SK-N-SH treated with all-trans-retinoic acid at 6 μM for 48 hours (cell line): Measurements from ENCODE around the gene CLDN3.
A peak's percentile ranks its signal among the peaks of the same experiment; 100 is the strongest.
"Not testable (repeated sequence)": the region's sequence is repeated elsewhere in the genome, so short reads cannot be mapped to it uniquely, and the experiment has no call there.

Experiments used
- ATAC-seq: fragments of 200-7000 bp; cut with Tn5 transposase; 3 replicates; pipeline ENCODE4 v1.9.1; 2020; ENCODE audit warnings: mild to moderate bottlenecking, moderate library complexity
- ARNTL ChIP-seq: fragments of 450-650 bp; formaldehyde crosslinking; IDR thresholded peaks from 2 replicates; pipeline ENCODE4 v1.5.0; 2020; ENCODE audit warnings: low read depth, mild to moderate bottlenecking, moderate library complexity, borderline replicate concordance
- BACH2 ChIP-seq: fragments of 250-450 bp; sonication (Bioruptor Pico); IDR thresholded peaks from 2 replicates; pipeline ENCODE4 v1.9.0; 2021; ENCODE audit warnings: mild to moderate bottlenecking, borderline replicate concordance
- CREB5 ChIP-seq: fragments of 250-450 bp; sonication (Bioruptor Pico); IDR thresholded peaks from 2 replicates; pipeline ENCODE4 v1.5.1; 2020; ENCODE audit warnings: low read depth, mild to moderate bottlenecking, moderate library complexity
- CSDC2 ChIP-seq: fragments of 250-450 bp; sonication (Bioruptor Pico); IDR thresholded peaks from 2 replicates; pipeline ENCODE4 v1.5.0; 2020; ENCODE audit warnings: mild to moderate bottlenecking, moderate library complexity
- CSRNP3 ChIP-seq: fragments of 250-450 bp; sonication (Bioruptor Pico); IDR thresholded peaks from 2 replicates; pipeline ENCODE4 v1.5.1; 2021; ENCODE audit warnings: mild to moderate bottlenecking, moderate library complexity
- ESRRG ChIP-seq: fragments of 250-450 bp; sonication (Bioruptor Pico); IDR thresholded peaks from 2 replicates; pipeline ENCODE4 v1.6.1; 2021; ENCODE audit warnings: mild to moderate bottlenecking
- GLIS3 ChIP-seq: fragments of 250-450 bp; sonication (Bioruptor Pico); IDR thresholded peaks from 2 replicates; pipeline ENCODE4 v1.5.0; 2020; ENCODE audit warnings: mild to moderate bottlenecking, moderate library complexity
- PATZ1 ChIP-seq: fragments of 250-450 bp; sonication (Bioruptor Pico); IDR thresholded peaks from 2 replicates; pipeline ENCODE4 v1.8.0; 2020; ENCODE audit warnings: mild to moderate bottlenecking, moderate library complexity, borderline replicate concordance
- POU6F1 ChIP-seq: fragments of 250-450 bp; sonication (Bioruptor Pico); IDR thresholded peaks from 2 replicates; pipeline ENCODE4 v1.8.0; 2021; ENCODE audit warnings: low read depth, mild to moderate bottlenecking, moderate library complexity, borderline replicate concordance
- PPARA ChIP-seq: fragments of 250-450 bp; sonication (Bioruptor Pico); IDR thresholded peaks from 2 replicates; pipeline ENCODE4 v1.5.0; 2020; ENCODE audit warnings: mild to moderate bottlenecking, borderline replicate concordance
- RARB ChIP-seq: fragments of 250-450 bp; sonication (Bioruptor Pico); IDR thresholded peaks from 2 replicates; pipeline ENCODE4 v1.8.0; 2021; ENCODE audit warnings: mild to moderate bottlenecking, moderate library complexity
- SNAI2 ChIP-seq: fragments of 250-450 bp; sonication (Bioruptor Pico); IDR thresholded peaks from 2 replicates; pipeline ENCODE4 v1.5.0; 2020; ENCODE audit warnings: mild to moderate bottlenecking, moderate library complexity
- TCF4 ChIP-seq: fragments of 250-450 bp; sonication (Bioruptor Pico); IDR thresholded peaks from 2 replicates; pipeline ENCODE4 v1.8.0; 2021; ENCODE audit warnings: mild to moderate bottlenecking, moderate library complexity, borderline replicate concordance
- TOX ChIP-seq: fragments of 250-450 bp; sonication (Bioruptor Pico); IDR thresholded peaks from 2 replicates; pipeline ENCODE4 v1.8.0; 2021; ENCODE audit warnings: mild to moderate bottlenecking, moderate library complexity, borderline replicate concordance
- TSHZ2 ChIP-seq: fragments of 250-450 bp; sonication (Bioruptor Pico); IDR thresholded peaks from 2 replicates; pipeline ENCODE4 v1.5.0; 2020; ENCODE audit warnings: mild to moderate bottlenecking, moderate library complexity
- ZC3H10 ChIP-seq: fragments of 250-450 bp; sonication (Bioruptor Pico); IDR thresholded peaks from 2 replicates; pipeline ENCODE4 v1.5.1; 2021; ENCODE audit warnings: mild to moderate bottlenecking, moderate library complexity
- ZFP3 ChIP-seq: fragments of 250-450 bp; sonication (Bioruptor Pico); IDR thresholded peaks from 2 replicates; pipeline ENCODE4 v1.5.0; 2020; ENCODE audit warnings: mild to moderate bottlenecking, moderate library complexity
- ZFP30 ChIP-seq: fragments of 450-650 bp; formaldehyde crosslinking; IDR thresholded peaks from 2 replicates; pipeline ENCODE4 v1.5.0; 2022; ENCODE audit warnings: mild to moderate bottlenecking, moderate library complexity
- ZNF565 ChIP-seq: fragments of 450-650 bp; formaldehyde crosslinking; conservative IDR thresholded peaks from 2 replicates; pipeline ENCODE4 v1.5.0; 2020; ENCODE audit warnings: low read depth, mild to moderate bottlenecking, moderate library complexity
- ZNF70 ChIP-seq: fragments of 450-650 bp; formaldehyde crosslinking; IDR thresholded peaks from 2 replicates; pipeline ENCODE4 v1.5.0; 2020; ENCODE audit warnings: mild to moderate bottlenecking, moderate library complexity
- ZNF8 ChIP-seq: fragments of 450-650 bp; formaldehyde crosslinking; IDR thresholded peaks from 2 replicates; pipeline ENCODE4 v1.5.0; 2020; ENCODE audit warnings: mild to moderate bottlenecking, moderate library complexity

CLDN3 gene

GRCh38 chr7:73722785-73723184, 47.3 kb downstream of the CLDN3 start:
- TF ChIP-seq ZNF70 (CRISPR knock-in tag) (no peak), TCF4 (CRISPR knock-in tag) (no peak), CSDC2 (no peak), POU6F1 (CRISPR knock-in tag) (no peak), BACH2 (no peak), GLIS3 (no peak), ARNTL (no peak), PATZ1 (CRISPR knock-in tag) (no peak), ZNF565 (CRISPR knock-in tag) (no peak), TSHZ2 (CRISPR knock-in tag) (no peak), TOX (CRISPR knock-in tag) (no peak), CSRNP3 (CRISPR knock-in tag) (no peak), ZFP30 (CRISPR knock-in tag) (no peak), RARB (no peak), CREB5 (CRISPR knock-in tag) (no peak), SNAI2 (CRISPR knock-in tag) (no peak), ZFP3 (CRISPR knock-in tag) (no peak), ZNF8 (CRISPR knock-in tag) (no peak), ESRRG (CRISPR knock-in tag) (no peak)
- TF ChIP-seq, all 23 proteins: peak for 0
- no peak for ATAC-seq

GRCh38 chr7:73722182-73722581, 47.9 kb downstream of the CLDN3 start:
- not testable (repeated sequence) for ATAC-seq

GRCh38 chr7:73721377-73721817, 48.7 kb downstream of the CLDN3 start:
- TF ChIP-seq GLIS3 = no peak
- TF ChIP-seq, all 23 proteins: peak for 0
- ATAC-seq = peak; percentile 17; the same call in 2 of the 3 replicates

- not testable (repeated sequence) for ATAC-seq
Observed at GRCh38 chr7:73720443-73720842, 49.6 kb downstream of the CLDN3 start.

- ATAC-seq = no peak
- no peak for TF ChIP-seq PPARA (CRISPR knock-in tag)
- TF ChIP-seq TOX (CRISPR knock-in tag) = no peak
- no peak for TF ChIP-seq BACH2
- no peak for TF ChIP-seq SNAI2 (CRISPR knock-in tag)
- no peak for TF ChIP-seq CSRNP3 (CRISPR knock-in tag)
- TF ChIP-seq TSHZ2 (CRISPR knock-in tag) = no peak
- no peak for TF ChIP-seq ZC3H10 (CRISPR knock-in tag)
Observed at GRCh38 chr7:73719806-73720169, 50.3 kb downstream of the CLDN3 start.
